HG03575 (cell line): ENCODE results near the gene ZFP14.

Experiments used
- ATAC-seq: cut with Tn5 transposase; IDR thresholded peaks from one replicate; pipeline ENCODE4 v1.9.1; 2021; ENCODE audit not compliant: unreplicated experiment, insufficient number of reproducible peaks, low FRiP score; ENCODE audit errors: extremely low read depth

ZFP14 gene

DNA sequence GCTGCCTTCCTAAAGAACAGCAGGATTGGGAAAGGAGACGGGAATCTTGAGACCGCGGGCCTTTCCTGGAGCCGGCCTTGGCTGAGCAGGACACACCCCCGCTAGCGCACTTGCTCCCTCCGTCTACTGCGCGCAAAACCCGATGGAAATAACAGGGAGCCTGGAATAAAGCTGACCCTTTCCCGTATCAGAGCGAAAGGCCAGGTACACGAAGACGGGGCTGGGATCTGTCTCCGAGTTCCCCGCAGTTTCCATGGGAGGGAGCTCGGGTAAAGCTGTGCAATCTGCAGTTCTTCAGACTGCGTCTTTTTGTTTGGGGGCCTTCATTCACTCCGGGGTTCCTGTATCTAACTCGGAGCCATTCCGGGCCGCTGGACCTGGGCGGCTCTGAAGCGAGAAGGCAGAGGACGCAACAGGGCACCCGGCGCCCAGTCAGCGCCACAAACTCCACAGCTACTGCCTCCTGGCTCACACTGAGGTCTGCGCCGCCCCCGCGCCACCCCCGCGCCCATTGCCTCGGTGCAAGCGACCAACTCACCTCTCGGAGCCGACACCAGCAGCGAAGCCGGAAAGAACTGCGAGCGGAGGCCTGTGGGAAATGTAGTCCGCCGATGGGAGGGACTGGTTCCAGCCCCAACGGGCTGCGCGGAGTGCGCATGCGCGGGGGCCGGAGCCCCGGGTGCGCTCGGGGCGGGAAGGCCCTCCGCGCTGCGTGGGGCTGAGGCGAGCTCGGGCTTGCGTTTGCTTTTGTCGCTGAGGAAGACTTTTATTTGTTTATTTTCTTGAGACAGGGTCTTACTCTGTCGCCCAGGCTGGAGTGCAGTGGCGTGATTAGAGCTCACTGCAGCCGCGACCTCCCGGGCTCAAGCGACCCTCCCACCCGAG, at the start of gene ZFP14:
ZFP14 (minus strand) TSS at position 577 of the 885 bp plus-strand sequence. CDS start 11,309 bp downstream, outside the sequence.
- no peak for ATAC-seq

DNA sequence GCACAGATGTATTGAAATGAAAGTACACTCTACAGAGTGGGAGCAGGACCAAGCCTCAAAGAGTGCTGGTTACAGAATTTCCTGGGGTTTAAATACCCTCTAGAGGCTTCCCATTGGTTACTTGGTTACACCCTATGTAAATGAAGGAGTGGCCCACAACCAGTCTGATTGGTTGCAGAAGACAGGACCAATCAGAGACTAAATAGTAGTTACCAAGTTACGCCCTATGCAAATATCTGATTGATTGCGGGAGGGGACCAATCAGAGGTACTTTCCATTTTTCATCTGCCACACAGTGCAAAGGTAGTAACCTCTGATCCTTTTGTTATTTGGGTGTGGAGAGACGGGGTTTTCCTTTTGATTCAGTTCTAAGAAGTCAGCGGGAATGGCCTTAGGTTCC, 44.9 kb upstream of the ZFP14 start:
- ATAC-seq, result no peak

DNA sequence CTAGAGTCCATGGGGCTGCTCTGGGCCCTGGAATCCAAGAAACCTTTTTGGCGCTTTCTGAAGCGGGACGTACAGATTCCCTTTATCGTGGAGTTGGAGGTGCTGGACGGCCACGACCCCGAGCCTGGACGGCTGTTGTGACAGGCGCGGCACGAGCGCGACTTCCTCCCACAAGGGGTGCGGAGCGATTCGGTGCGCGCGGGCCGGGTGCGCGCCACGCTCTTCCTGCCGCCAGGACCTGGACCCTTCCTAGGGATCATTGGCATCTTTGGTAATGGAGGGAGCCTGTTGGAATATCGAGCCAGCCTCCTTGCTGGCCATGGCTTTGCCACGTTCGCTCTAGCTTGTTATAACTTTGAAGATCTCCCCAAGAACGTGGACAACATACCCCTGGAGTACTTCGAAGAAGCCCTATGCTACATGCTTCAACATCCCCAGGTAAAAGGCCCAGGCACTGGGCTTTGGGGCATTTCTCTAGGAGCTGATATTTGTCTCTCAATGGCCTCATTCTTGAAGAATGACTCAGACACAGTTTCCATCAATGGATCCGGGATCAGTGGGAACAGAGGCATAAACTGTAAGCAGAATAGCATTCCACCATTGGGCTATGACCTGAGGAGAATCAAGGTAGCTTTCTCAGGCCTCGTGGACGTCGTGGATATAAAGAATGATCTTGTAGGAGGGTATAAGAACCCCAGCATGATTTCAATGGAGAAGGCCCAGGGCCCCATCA, 42.9 kb upstream of the ZFP14 start:
- ATAC-seq, result no peak

DNA sequence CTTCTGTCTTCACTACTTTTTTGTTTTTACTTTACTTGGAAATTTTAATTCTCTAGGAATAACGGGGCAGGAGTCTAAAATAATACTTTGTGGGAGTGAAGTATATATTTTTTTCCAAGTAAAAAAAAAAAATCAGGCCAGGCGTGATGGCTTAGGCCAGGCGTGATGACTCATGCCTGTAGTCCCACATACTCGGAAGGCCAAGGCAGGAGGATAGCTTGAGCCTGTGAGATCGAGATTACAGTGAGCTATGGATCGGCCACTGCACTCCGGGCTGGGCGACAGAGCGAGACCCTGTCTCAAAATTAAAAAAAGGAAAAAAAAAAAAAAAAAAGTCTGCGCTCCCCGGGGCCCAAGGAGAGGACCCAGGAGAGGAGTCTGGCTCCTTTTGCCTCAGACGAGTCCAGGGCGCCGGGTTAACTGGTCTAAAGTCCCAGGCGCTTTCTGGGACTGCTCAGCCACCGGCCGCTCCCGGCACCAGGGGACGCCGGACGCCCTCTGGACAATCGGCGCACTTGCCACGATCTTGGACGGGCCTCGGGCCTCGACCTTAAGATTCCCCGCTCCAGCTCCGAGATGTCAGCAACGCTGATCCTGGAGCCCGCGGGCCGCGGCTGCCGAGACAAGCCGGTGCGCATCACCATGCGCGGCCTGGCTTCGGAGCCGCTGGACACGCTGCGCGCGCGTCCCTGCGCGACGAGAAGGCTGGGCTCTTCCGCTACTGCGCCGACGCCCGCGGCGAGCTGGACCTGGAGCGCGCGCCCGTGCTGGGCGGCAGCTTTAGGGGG, 42.2 kb upstream of the ZFP14 start:
- no peak for ATAC-seq

DNA sequence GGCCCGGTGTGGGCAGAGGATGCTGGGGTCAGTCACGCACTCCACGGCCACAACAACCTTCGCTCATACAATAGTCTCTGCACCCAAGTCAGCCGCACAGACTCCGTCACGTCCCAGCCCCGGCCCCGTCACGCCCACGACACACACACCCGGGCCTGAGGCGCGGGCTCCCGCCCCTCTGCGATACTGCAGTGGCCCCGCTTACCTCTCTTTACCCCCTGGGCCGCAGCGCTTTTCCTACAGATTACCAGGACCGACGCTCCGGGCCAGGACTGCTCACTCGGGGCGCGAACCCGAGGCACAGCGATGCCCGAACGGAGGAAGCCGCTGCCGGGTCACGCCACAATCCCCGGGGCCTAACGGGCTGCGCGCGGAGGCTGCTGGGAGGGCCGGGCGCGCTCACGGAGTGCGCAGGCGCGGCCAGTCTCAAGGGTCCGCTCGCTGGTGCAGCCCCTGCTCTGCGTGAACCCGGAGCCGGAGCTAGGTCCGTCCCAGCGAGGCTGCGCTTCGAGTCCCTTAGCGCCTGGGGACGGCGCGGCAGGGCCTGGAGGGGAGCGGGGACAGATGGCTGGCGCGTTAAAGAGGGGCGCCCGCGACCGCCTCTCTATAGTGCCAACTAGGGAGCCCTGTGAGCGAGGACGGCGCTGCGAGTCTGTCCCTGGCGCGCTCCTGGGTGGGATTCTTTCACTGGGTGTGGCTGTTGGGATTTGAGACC, 39.4 kb upstream of the ZFP14 start, which contains the start of gene ZFP82:
ZFP82 (minus strand) TSS at position 358 of the 715 bp plus-strand sequence. CDS start 8,855 bp downstream, outside the sequence.
- ATAC-seq, result no peak

DNA sequence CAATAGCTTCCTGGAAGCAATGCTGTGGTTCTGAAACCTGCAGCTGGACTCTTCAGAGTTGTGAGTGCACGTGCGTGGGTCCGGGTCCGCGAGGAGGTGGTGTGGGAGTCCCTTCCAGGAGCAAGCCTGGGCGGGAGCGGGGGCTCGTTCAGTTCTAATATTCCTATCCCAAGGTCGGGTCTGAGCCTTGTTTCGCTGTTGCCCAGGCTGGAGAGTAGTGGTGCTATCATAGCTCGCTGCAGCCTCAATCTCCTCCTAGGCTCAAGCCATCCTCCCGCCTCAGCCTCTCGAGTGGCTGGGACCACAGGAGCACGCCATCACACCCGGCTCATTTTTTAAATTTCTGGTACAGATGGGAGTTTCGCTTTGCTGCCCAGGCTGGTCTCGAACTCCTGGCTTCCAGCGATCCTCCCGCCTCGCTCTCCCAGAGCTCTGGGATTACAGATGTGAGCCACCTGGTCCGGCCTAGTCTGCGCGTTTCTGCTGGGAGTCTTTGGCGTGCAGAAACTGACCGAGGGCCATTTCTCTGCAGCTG, 38.8 kb upstream of the ZFP14 start:
- ATAC-seq, result no peak

DNA sequence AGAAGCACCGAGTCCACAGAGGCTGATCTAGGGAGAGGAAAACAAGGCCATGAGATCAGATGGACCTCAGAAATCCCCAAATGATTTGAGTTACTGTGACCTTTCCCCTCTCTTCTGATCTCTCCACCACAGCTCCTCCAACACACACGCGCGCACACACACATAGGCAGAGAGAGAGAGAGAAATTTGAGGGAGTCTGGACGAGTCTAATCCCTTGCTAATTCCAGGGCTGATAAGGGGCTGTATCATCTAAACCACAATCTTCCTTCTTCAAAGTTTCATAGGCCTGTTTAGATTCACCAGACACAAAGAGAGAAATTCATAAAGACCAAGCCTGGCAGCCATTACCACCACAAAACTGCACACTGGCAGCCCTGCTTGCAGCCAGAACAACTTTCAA, 30.8 kb upstream of the ZFP14 start:
- no peak for ATAC-seq

DNA sequence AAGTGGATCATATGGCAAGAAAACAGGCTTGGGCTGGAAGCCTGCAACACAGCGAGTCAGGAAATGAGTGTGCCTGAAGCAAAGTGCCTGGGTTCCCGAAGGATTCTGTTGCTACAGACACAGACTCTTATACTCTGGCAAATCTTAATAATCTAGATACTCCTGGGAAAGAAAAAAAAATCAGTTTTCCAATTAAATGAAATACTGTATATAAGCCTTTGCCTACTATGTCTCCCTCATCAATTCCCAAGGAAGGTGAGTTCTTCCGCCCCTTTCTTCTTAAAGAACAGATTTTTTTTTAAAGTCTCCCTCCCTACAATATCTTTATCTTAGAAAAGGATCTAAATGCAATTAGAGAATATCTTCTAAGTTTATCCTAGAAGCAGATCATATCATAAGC, 29.1 kb upstream of the ZFP14 start:
- ATAC-seq, result no peak

DNA sequence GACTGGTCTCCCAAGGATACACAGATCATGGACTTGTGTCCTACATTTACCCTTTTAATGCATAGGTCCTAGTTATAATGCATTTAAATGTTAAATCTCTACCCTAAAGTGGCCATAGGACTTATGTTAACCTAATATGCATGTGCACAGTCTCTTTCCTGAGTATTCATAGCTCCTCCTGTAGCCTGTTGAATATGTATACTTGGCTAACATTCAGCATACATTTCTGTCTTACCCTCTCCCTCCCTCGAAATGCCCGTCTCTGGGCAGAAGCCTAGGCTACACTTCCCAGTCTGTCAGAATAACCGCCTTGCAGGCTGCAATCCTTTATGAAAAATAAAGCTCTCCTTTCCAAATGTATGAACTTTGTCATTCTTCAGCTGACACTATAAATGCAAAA, 25.5 kb upstream of the ZFP14 start:
- no peak for ATAC-seq

DNA sequence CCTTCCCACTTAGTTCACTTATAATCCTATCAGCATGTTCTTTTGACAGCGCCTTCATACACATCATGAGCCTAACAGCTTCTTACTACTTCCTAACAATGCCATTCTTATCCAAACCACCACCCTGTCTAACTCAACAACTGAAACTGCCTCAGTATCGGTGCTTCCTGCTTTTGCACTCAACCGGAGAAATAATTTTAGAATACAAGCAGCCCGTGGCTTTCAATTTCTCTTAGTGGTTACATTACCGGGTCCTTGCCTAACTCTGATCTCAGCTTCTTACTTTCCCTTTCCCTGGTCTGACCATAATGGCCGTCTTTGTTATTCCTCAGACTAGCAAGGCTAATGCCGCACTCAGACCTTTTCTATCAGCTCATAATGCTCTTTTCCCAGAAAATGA, 22.5 kb upstream of the ZFP14 start:
- no peak for ATAC-seq

DNA sequence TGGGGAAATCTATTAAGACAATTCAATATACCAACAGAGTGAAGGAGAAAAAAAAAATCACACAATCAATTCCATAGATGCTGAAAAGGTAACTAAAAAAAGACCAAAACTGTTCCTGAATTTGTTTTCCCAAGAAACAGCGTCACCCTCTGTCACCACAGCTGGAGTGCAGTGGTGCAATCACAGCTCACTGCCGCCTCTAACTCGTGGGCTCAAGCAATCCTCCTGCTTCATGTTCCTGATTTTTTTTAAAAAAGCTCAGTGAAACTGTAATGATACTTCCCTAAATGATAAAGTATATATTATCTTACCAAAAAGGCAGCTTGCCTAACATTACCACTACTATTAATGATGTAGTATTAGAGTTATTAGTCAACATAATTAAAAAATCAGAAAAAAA, 19.6 kb upstream of the ZFP14 start:
- ATAC-seq, result no peak

DNA sequence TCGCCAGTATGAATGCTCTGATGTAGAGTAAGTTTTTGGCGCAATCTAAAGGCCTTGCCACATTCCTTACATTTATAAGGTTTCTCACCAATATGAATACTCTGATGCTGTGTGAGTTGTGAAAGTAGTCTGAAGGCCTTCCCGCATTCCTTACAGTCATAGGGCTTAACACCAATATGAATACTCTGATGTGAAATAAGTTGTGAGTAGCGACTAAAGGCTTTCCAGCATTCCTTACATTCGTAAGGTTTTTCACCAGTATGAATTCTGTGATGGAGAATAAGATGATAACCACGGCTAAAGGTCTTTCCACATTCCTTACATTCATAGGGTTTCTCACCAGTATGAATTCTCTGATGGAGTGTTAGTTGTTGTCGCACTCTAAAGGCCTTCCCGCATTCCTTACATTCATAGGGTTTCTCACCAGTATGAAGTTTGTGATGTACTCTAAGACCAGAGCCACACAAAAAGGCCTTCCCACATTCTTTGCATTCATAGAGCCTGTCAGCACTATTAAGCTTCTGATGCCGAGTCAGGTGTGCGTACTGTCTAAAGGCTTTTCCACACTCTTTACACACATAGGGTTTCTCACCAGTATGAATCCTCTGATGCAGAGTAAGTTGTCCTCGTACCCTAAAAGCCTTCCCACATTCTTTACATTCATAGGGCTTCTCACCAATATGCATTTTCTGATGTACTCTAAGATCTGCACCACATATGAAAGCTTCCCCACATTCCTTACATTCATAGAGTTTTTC, 14.1 kb upstream of the ZFP14 start:
- no peak for ATAC-seq

DNA sequence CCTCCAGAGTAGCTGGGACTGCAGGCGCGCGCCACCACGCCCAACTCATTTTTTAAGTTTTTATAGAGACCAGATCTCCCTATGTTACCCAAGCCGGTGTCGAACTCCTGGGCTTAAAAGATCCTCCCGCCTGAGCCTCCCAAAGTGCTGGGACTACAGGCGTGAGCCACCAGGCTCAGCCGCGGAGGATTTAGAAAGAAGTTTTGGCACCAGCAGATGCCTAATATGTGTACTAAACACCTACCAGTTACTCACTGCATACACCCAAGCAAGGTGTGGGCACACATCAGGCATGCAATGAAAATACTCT, 464 bp upstream of the ZFP14 start:
- ATAC-seq, result no peak

DNA sequence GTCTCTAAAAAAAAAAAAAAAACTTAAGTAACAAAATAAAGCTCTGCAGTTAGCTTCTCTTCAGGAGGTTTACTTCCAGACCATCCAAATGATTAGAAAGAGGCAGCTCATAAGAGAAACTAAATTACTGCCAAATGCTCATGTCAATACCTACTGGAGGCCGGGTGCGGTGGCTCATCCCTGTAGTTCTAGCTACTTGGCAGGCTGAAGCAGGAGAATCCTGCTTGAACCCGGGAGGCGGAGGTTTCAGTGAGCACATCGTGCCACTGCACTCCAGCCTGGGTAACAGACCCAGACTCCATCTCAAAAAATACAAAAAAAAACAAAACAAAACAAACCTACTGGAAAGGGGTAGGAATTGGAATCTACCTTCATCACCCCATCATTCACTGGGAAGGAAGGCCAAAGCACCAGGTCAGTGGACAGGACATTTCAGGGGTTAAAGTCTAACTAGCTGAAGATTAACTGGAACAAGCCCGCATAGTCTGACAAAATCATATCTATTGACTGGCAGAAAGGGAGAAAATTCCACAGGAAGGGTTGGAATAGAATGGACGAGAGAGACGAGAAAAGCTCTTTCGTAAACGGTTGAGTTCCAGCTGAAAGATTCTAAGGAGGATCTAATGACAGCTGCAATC, 1.3 kb downstream of the ZFP14 start:
- no peak for ATAC-seq

DNA sequence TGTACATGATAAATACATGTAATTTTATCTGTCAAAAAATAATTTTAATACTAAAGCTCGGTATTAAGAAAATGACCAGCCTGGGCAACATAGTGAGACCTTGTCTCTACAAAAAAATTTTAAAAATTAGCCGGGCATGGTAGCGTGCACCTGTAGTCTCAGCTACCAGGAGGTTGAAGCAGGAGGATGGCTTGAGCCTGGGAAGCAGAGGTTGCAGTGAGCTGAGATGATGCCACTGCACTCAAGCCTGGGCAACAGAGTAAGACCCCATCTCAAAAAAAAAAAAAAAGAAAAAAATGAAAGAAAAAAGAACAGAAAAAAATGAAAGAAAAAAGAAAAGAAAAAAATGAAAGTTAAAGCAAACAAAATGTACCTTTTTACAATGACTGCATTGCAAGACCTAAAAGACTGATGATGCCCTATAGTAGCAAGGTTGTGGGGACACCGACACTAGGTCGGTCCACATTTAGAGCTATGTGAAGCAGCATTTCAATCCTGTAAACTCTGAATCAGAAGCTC, 5.3 kb downstream of the ZFP14 start:
- no peak for ATAC-seq

DNA sequence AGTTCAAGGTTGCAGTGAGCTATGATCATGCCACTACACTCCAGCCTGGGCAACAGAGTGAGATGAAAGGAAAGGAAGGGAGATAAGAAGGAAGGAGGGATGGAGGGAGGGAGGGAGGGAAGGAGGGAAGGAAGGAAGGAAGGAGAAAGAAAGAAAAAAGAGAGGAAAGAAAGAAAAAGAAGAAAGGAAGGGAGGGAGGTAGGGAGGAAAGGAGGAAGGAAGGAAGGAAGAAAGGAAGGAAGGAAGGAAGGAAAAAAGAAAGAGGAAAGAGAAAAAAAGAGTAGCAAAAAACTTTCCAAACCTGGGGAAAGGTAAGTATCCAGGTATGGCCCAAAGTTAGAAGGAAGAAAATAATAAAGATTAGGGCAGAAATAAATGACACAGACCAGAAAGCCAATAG, 7.1 kb downstream of the ZFP14 start:
- no peak for ATAC-seq

DNA sequence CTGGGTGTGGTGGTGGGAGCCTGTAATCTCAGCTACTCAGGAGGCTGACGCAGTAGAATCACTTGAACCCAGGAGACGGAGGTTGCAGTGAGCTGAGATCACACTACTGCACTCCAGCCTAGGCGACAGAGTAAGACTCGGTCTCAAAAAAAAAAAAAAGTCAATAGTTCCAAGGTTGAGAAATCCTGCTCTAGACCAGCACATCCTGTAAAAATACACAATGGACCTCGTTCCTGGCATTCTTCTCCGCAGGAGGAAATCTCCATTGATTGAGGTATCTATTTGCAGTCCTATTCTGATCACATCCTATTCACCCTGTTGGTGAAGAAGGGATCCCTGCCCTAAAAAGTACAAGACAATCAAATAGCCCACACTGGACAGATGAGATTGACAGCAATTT, 15.2 kb downstream of the ZFP14 start:
- ATAC-seq, result no peak
